NCI-H226 (cell line): ENCODE data around the gene NHLRC3.
"Not testable (repeated sequence)": the region's sequence is repeated elsewhere in the genome, so short reads cannot be mapped to it uniquely, and the experiment has no call there.

Experiments
- DNase-seq: peaks from one replicate; pipeline ENCODE4 v3.0.0-alpha.2; 2015

The NHLRC3 gene

GRCh38 chr13:39048806-39049205, 10.6 kb downstream of the NHLRC3 start:
- no peak for DNase-seq

GRCh38 chr13:39049274-39049673, 11.0 kb downstream of the NHLRC3 start:
- no peak for DNase-seq

- no peak for DNase-seq
Observed at GRCh38 chr13:39051157-39051556, 12.9 kb downstream of the NHLRC3 start.

GRCh38 chr13:39052944-39053343, 14.7 kb downstream of the NHLRC3 start:
- no peak for DNase-seq

- no peak for DNase-seq
Observed at GRCh38 chr13:39054112-39054511, 15.9 kb downstream of the NHLRC3 start.

GRCh38 chr13:39056018-39056417, 17.8 kb downstream of the NHLRC3 start:
- no peak for DNase-seq

- no peak for DNase-seq
Observed at GRCh38 chr13:39058040-39058439, 19.8 kb downstream of the NHLRC3 start.

- no peak for DNase-seq
Observed at GRCh38 chr13:39062004-39062403, 23.7 kb downstream of the NHLRC3 start.

- no peak for DNase-seq
Observed at GRCh38 chr13:39072842-39073241, 34.6 kb downstream of the NHLRC3 start.

GRCh38 chr13:39073983-39074382, 35.7 kb downstream of the NHLRC3 start:
- DNase-seq, result no peak

GRCh38 chr13:39086251-39086945, 48.1 kb downstream of the NHLRC3 start:
- not testable (repeated sequence) for DNase-seq

- no peak for DNase-seq
Observed at GRCh38 chr13:39091586-39091985, 53.3 kb downstream of the NHLRC3 start.

- DNase-seq, result no peak
Observed at GRCh38 chr13:39095500-39095899, 57.2 kb downstream of the NHLRC3 start.

GRCh38 chr13:39099231-39099630, 61.0 kb downstream of the NHLRC3 start:
- no peak for DNase-seq
